Nephron progenitor cell (in vitro differentiated cells): ENCODE measurements around the gene MACROH2A2.

ENCODE experiments used
- DNase-seq: peaks from one replicate; pipeline ENCODE4 v3.0.0; 2021
- H3K27ac Mint-ChIP-seq: 2 replicates; pipeline ENCODE4 v1.8.0; 2021; ENCODE audit warnings: mild to moderate bottlenecking, moderate library complexity, mixed read lengths
- H3K27me3 Mint-ChIP-seq: 2 replicates; pipeline ENCODE4 v1.8.0; 2021; ENCODE audit warnings: mild to moderate bottlenecking, low read depth, mixed read lengths; ENCODE audit not compliant: poor library complexity
- H3K36me3 Mint-ChIP-seq: 2 replicates; pipeline ENCODE4 v1.8.0; 2021; ENCODE audit warnings: low read depth, mixed read lengths
- H3K4me1 Mint-ChIP-seq: 2 replicates; pipeline ENCODE4 v1.8.0; 2021; ENCODE audit warnings: mixed read lengths
- H3K4me3 Mint-ChIP-seq: 2 replicates; pipeline ENCODE4 v1.8.0; 2021; ENCODE audit warnings: mild to moderate bottlenecking, moderate library complexity, mixed read lengths
- H3K9me3 Mint-ChIP-seq: 2 replicates; pipeline ENCODE4 v1.8.0; 2021; ENCODE audit warnings: mild to moderate bottlenecking, moderate library complexity, mixed read lengths
- CTCF ChIP-seq: fragments of 200-600 bp; sonication (generic); IDR thresholded peaks from 2 replicates; pipeline ENCODE4 v1.5.0; 2021; ENCODE audit warnings: antibody characterized with exemption

MACROH2A2 gene

GRCh38 chr10:70137135-70137534 is 84.5 kb downstream of the MACROH2A2 start:
- DNase-seq: no peak
- peaks cover 35% of the 10 kb centered on the region for H3K36me3 Mint-ChIP-seq
- H3K27me3 Mint-ChIP-seq: peaks cover 41% of the 10 kb centered on the region
- H3K9me3 Mint-ChIP-seq: no peaks in the 10 kb centered on the region
- no peak for TF ChIP-seq CTCF
- no peak overlapping the region for H3K27ac Mint-ChIP-seq
- H3K4me3 Mint-ChIP-seq: no peak overlapping the region
- H3K4me1 Mint-ChIP-seq: peaks cover 24% of the 10 kb centered on the region

- no peak for TF ChIP-seq CTCF
- H3K36me3 Mint-ChIP-seq: peaks cover 29% of the 10 kb centered on the region
- no peak for DNase-seq
- H3K27ac Mint-ChIP-seq: no peak overlapping the region
- no peak overlapping the region for H3K4me3 Mint-ChIP-seq
- H3K27me3 Mint-ChIP-seq: peaks cover 30% of the 10 kb centered on the region
- no peaks in the 10 kb centered on the region for H3K9me3 Mint-ChIP-seq
- peaks cover 15% of the 10 kb centered on the region for H3K4me1 Mint-ChIP-seq
Measured at GRCh38 chr10:70137927-70138883, 85.6 kb downstream of the MACROH2A2 start.

- Mint-ChIP-seq H3K9me3 (no peaks in the 10 kb centered on the region), H3K27me3 (peaks cover 19% of the 10 kb centered on the region), H3K4me3 (no peak overlapping the region), H3K27ac (no peak overlapping the region), H3K4me1 (peaks cover 18% of the 10 kb centered on the region), H3K36me3 (peaks cover 23% of the 10 kb centered on the region)
- no peak for TF ChIP-seq CTCF
- no peak for DNase-seq
Measured at GRCh38 chr10:70139151-70139996, 86.7 kb downstream of the MACROH2A2 start.

- TF ChIP-seq CTCF: no peak
- no peaks in the 10 kb centered on the region for H3K9me3 Mint-ChIP-seq
- H3K4me1 Mint-ChIP-seq: peaks cover 23% of the 10 kb centered on the region
- no peak overlapping the region for H3K4me3 Mint-ChIP-seq
- peaks cover 20% of the 10 kb centered on the region for H3K27me3 Mint-ChIP-seq
- peaks cover 23% of the 10 kb centered on the region for H3K36me3 Mint-ChIP-seq
- DNase-seq: no peak
- no peak overlapping the region for H3K27ac Mint-ChIP-seq
Measured at GRCh38 chr10:70139997-70140250, 87.3 kb downstream of the MACROH2A2 start.

GRCh38 chr10:70140297-70140696 is 87.7 kb downstream of the MACROH2A2 start:
- no peak for DNase-seq

More at GRCh38 chr10:70140297-70140696, 87.7 kb downstream of the MACROH2A2 start:
- TF ChIP-seq CTCF: no peak
- no peaks in the 10 kb centered on the region for H3K9me3 Mint-ChIP-seq
- H3K4me3 Mint-ChIP-seq: no peak overlapping the region
- H3K27ac Mint-ChIP-seq: no peak overlapping the region
- H3K27me3 Mint-ChIP-seq: peaks cover 16% of the 10 kb centered on the region
- H3K36me3 Mint-ChIP-seq: peaks cover 23% of the 10 kb centered on the region
- peaks cover 23% of the 10 kb centered on the region for H3K4me1 Mint-ChIP-seq
